Natural killer cell (primary cell): ENCODE results near the gene CEP350. TPM values are rescaled to one million over a fixed set of nuclear protein-coding genes. Genes with fewer than 3 reads are reported as not detected.

Source experiments
- ATAC-seq, 3 donors: fragments of 150-1000 bp in 2 of 3; fragments of 200-7000 bp in 1 of 3; cut with Tn5 transposase; 1 replicate in 1 of 3; 2 replicates in 2 of 3; pipeline ENCODE4 v1.10.0; 2021; ENCODE audit warnings: mild to moderate bottlenecking in 2 of 3, moderate library complexity in 2 of 3
- DNase-seq, 2 donors: peaks; one replicate each; pipeline versions ENCODE4 v3.0.0 to v3.0.0-alpha.2; 2013 to 2021; ENCODE audit warnings: mixed read lengths in 1 of 2
- H3K27ac ChIP-seq: one replicate; pipeline ENCODE4 v1.5.1; 2013; ENCODE audit warnings: mild to moderate bottlenecking, low read length
- H3K27me3 ChIP-seq: one replicate; pipeline ENCODE4 v1.6.1; 2013; ENCODE audit warnings: low read length; ENCODE audit not compliant: control insufficient read depth, insufficient read depth
- H3K36me3 ChIP-seq: one replicate; pipeline ENCODE4 v1.6.1; 2013; ENCODE audit warnings: low read length; ENCODE audit not compliant: control insufficient read depth, insufficient read depth
- H3K4me1 ChIP-seq: one replicate; pipeline ENCODE4 v1.6.1; 2013; ENCODE audit warnings: low read length; ENCODE audit not compliant: control insufficient read depth, insufficient read depth
- H3K4me3 ChIP-seq: one replicate; pipeline ENCODE4 v1.5.1; 2013; ENCODE audit warnings: low read length
- H3K9me3 ChIP-seq: one replicate; pipeline ENCODE4 v1.6.1; 2013; ENCODE audit warnings: low read length; ENCODE audit not compliant: control insufficient read depth, insufficient read depth
- H3K27ac Mint-ChIP-seq, 2 donors: one replicate each; pipeline ENCODE4 v1.8.0; 2022; ENCODE audit warnings: mild to moderate bottlenecking in 2 of 2, mixed read lengths in 2 of 2, moderate library complexity in 1 of 2
- H3K27me3 Mint-ChIP-seq, 2 donors: one replicate each; pipeline ENCODE4 v1.8.0; 2022; ENCODE audit warnings: low read depth in 2 of 2, mixed read lengths in 2 of 2
- H3K36me3 Mint-ChIP-seq: one replicate; pipeline ENCODE4 v1.8.0; 2022; ENCODE audit warnings: mixed read lengths
- H3K4me1 Mint-ChIP-seq, 2 donors: one replicate each; pipeline ENCODE4 v1.8.0; 2022; ENCODE audit warnings: mixed read lengths in 2 of 2
- H3K4me3 Mint-ChIP-seq: one replicate; pipeline ENCODE4 v1.8.0; 2022; ENCODE audit warnings: mild to moderate bottlenecking, moderate library complexity, mixed read lengths
- H3K9me3 Mint-ChIP-seq, 2 donors: one replicate each; pipeline ENCODE4 v1.8.0; 2022; ENCODE audit warnings: mixed read lengths in 2 of 2
- CTCF ChIP-seq: fragments of 200-600 bp; IDR thresholded peaks from one replicate; pipeline ENCODE4 v1.8.0; 2022; ENCODE audit warnings: antibody characterized with exemption
- WGBS: methylation state at CpG from one replicate; pipeline ENCODE4 v1.1.7; 2013; ENCODE audit warnings: missing lambda C conversion rate; ENCODE audit not compliant: insufficient coverage; 5-methylcytosine and 5-hydroxymethylcytosine counted together
- intact Hi-C: fragments of 100-400 bp; cut with micrococcal nuclease; formaldehyde crosslinking; loops from one replicate; pipeline ENCODE4 v1.14.2; 2022
- total RNA-seq, 4 donors: library from RNA; stranded (reverse); fragments of 120-200 nt in 1 of 4; gene quantifications; one replicate each; pipeline versions ENCODE4 v1.2.3 to v1.2.4, GENCODE V29; 2013 to 2022

CEP350 gene
- total RNA-seq, 3 donors from 2014 or later (not counting 1 experiment from before 2014, with no cell fraction given), result 66.9 to 83.7 (median 75.3) TPM

GRCh38 chr1:180020017-180020416 lies 65.4 kb downstream of the CEP350 start:
- intact Hi-C loops, result loop anchor here (10.0 kb wide), 1 partner anchor 155 kb away; no protein-coding TSS in a partner anchor

DNA sequence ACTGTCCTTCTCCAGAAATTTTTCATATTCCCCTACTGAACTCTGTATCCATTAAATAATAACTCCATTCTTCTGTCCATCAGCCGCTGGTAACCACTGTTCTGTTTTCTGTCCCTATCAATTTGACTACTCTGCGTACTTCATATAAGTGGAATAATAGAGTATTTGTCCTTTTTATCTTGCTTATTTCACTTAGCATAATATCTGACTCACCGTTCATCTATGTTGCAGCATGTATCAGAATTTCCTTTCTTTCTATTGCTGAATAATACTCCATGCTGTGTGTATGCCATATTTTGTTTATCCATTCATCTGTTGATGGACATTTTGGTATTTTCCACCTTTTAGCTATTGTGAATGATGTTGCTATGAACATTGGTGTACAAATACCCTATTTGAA lies 71.9 kb downstream of the CEP350 start:
- DNase-seq, result no peak
- Histone ChIP-seq H3K4me3 (no peak overlapping the region), H3K36me3 (peaks cover 54% of the 10 kb centered on the region), H3K4me1 (no peaks in the 10 kb centered on the region), H3K27me3 (no peaks in the 10 kb centered on the region), H3K9me3 (no peaks in the 10 kb centered on the region), H3K27ac (no peak overlapping the region)
- 100% methylated on average over 1 of the region's 3 CpGs for WGBS
- Mint-ChIP-seq H3K27ac (no peak overlapping the region), H3K4me3 (no peak overlapping the region), H3K9me3 (no peaks in the 10 kb centered on the region), H3K36me3 (peaks cover 16% of the 10 kb centered on the region), H3K4me1 (peaks cover 0 to 5% of the 10 kb centered on the region in 2 donors), H3K27me3 (no peaks in the 10 kb centered on the region)
- no peak for ATAC-seq
- intact Hi-C loops, result loop anchor here (10.0 kb wide), 1 partner anchor 162 kb away; no protein-coding TSS in a partner anchor
- no peak for TF ChIP-seq CTCF

More at GRCh38 chr1:180020017-180020416, 65.4 kb downstream of the CEP350 start:
- Mint-ChIP-seq H3K4me1 (peaks cover 7 to 10% of the 10 kb centered on the region in 2 donors), H3K27ac (peak overlapping the region; percentile 45 to 69), H3K9me3 (no peaks in the 10 kb centered on the region), H3K4me3 (no peak overlapping the region), H3K27me3 (no peaks in the 10 kb centered on the region), H3K36me3 (peaks cover 40% of the 10 kb centered on the region)
- Histone ChIP-seq H3K27me3 (no peaks in the 10 kb centered on the region), H3K9me3 (no peaks in the 10 kb centered on the region), H3K4me1 (no peaks in the 10 kb centered on the region), H3K4me3 (no peak overlapping the region), H3K27ac (no peak overlapping the region), H3K36me3 (peaks cover 70% of the 10 kb centered on the region)
- ATAC-seq (no peak), DNase-seq (no peak)
- TF ChIP-seq CTCF, result no peak
- WGBS, result 93% methylated on average over 1 of the region's 1 CpG

GRCh38 chr1:180027949-180028445 lies 73.4 kb downstream of the CEP350 start:
- peaks cover 52% of the 10 kb centered on the region for H3K36me3 ChIP-seq
- H3K27me3 ChIP-seq, result no peaks in the 10 kb centered on the region
- H3K4me1 Mint-ChIP-seq, result peaks cover 0 to 5% of the 10 kb centered on the region in 2 donors
- intact Hi-C loops, result loop anchor here (10.0 kb wide), 1 partner anchor 163 kb away; no protein-coding TSS in a partner anchor
- no peak for TF ChIP-seq CTCF
- peaks cover 10% of the 10 kb centered on the region for H3K36me3 Mint-ChIP-seq
- no peaks in the 10 kb centered on the region for H3K9me3 ChIP-seq
- no peak overlapping the region for H3K4me3 Mint-ChIP-seq
- H3K4me1 ChIP-seq, result no peaks in the 10 kb centered on the region
- no peaks in the 10 kb centered on the region for H3K9me3 Mint-ChIP-seq
- H3K4me3 ChIP-seq, result no peak overlapping the region
- no peaks in the 10 kb centered on the region for H3K27me3 Mint-ChIP-seq
- DNase-seq (no peak), ATAC-seq (no peak)
- H3K27ac Mint-ChIP-seq, result no peak overlapping the region
- WGBS, result 100% methylated on average over 2 of the region's 2 CpGs
- H3K27ac ChIP-seq, result no peak overlapping the region

DNA sequence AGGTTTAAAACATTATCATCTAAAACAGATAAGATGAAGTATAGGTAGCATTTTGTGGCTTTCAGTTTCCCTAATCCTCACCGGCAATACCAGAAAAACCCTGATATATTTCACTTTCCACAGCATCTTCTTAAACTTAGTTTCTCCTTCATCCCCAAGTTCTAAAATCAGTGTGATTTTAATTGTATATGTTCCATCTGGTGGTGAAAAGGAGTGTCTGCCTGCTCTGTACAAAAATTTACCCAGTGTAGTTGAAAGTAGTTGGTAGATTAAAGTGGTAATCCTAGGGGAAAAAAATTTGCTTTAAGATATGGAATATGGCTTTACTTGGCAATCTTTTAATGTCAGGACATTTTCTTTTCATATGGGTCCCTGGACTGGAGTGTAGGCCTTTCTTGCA lies 74.3 kb downstream of the CEP350 start:
- Mint-ChIP-seq H3K27me3 (no peaks in the 10 kb centered on the region), H3K36me3 (peaks cover 7% of the 10 kb centered on the region), H3K27ac (no peak overlapping the region), H3K9me3 (no peaks in the 10 kb centered on the region), H3K4me1 (peaks cover 0 to 5% of the 10 kb centered on the region in 2 donors), H3K4me3 (no peak overlapping the region)
- intact Hi-C loops, result loop anchor here (10.0 kb wide), 1 partner anchor 164 kb away; no protein-coding TSS in a partner anchor
- no CpG with 5 or more reads among the region's 1 CpG for WGBS
- DNase-seq (no peak), ATAC-seq (no peak)
- peaks cover 47% of the 10 kb centered on the region for H3K36me3 ChIP-seq
- no peaks in the 10 kb centered on the region for H3K9me3 ChIP-seq
- H3K27ac ChIP-seq, result no peak overlapping the region
- H3K27me3 ChIP-seq, result no peaks in the 10 kb centered on the region
- H3K4me1 ChIP-seq, result no peaks in the 10 kb centered on the region
- no peak overlapping the region for H3K4me3 ChIP-seq
- TF ChIP-seq CTCF, result no peak
